ENCODE results near the gene RGS14.

- TF ChIP-seq CTCF (IDR thresholded peaks at IDR 0.05): no peak
- TF ChIP-seq POLR2A (IDR thresholded peaks at IDR 0.05): no peak
These were observed 10.0 kb upstream of the RGS14 start for GRCh38 chr5:177347699-177348098.
